BJ (cell line): ENCODE results near the gene TMEM240. TPM values are rescaled to one million over a fixed set of nuclear protein-coding genes. Genes with fewer than 3 reads are reported as not detected.
"Not testable (repeated sequence)": the region's sequence is repeated elsewhere in the genome, so short reads cannot be mapped to it uniquely, and the experiment has no call there.

ENCODE experiments used
- CTCF ChIA-PET: fragments of 350-600 bp; formaldehyde crosslinking; extraction: SDS; loops from one replicate; lab custom pipeline; 2021; ENCODE audit warnings: antibody characterized with exemption, inconsistent platforms; lab: Yijun Ruan, JAX
- POLR2A ChIA-PET: fragments of 300-600 bp; sonication (Branson Sonifier 250); formaldehyde crosslinking; extraction: SDS; loops from one replicate; lab custom pipeline; 2021; ENCODE audit warnings: antibody characterized with exemption; lab: Charles Lee
- DNase-seq: peaks from one replicate; pipeline ENCODE4 v3.0.0-alpha.2; 2011; ENCODE audit warnings: low read depth
- H3K27me3 ChIP-seq: 2 replicates; pipeline ENCODE4 v1.6.0; 2011; ENCODE audit warnings: low read length; ENCODE audit not compliant: control insufficient read depth, insufficient read depth
- H3K36me3 ChIP-seq: 2 replicates; pipeline ENCODE4 v1.5.1; 2011; ENCODE audit warnings: low read length; ENCODE audit not compliant: control insufficient read depth, insufficient read depth
- H3K4me3 ChIP-seq: 2 replicates; pipeline ENCODE4 v1.5.1; 2011; ENCODE audit warnings: low read depth, mild to moderate bottlenecking, control low read depth, low read length
- CTCF ChIP-seq: IDR thresholded peaks from 2 replicates; pipeline ENCODE4 v1.5.1; 2011; ENCODE audit warnings: low read depth, mild to moderate bottlenecking, control low read depth, inconsistent platforms, low read length, moderate library complexity; ENCODE audit not compliant: insufficient read depth
- polyA plus RNA-seq: library from polyadenylated mRNA; depleted of rRNA; stranded (reverse); fragments of >200 nt; gene quantifications from 2 replicates; pipeline ENCODE4 v1.2.3, GENCODE V29; 2011

TMEM240 gene
- polyA plus RNA-seq, 1 experiment: 8.7 TPM

- H3K4me3 ChIP-seq, POLR2A ChIA-PET, H3K27me3 ChIP-seq, DNase-seq, H3K36me3 ChIP-seq: not testable (repeated sequence)
- TF ChIP-seq CTCF: peak; percentile 51
- CTCF ChIA-PET: interaction anchor here (0.6 to 1.7 kb wide), 10 partner anchors 11 to 384 kb away, joined by 3 to 4 read pairs (median 3); partner anchors contain the start of gene CCNL2
Measured at GRCh38 chr1:1504777-1505365, 35.6 kb downstream of the TMEM240 start.

- CTCF ChIA-PET, H3K36me3 ChIP-seq, H3K4me3 ChIP-seq, DNase-seq, POLR2A ChIA-PET, H3K27me3 ChIP-seq: not testable (repeated sequence)
Measured at GRCh38 chr1:1495461-1495975, 44.9 kb downstream of the TMEM240 start.

- peaks cover 13% of the 10 kb centered on the region for H3K36me3 ChIP-seq
- DNase-seq, POLR2A ChIA-PET, H3K27me3 ChIP-seq, H3K4me3 ChIP-seq: not testable (repeated sequence)
- CTCF ChIA-PET: interaction anchor here (1.5 kb wide), 1 partner anchor 10 kb away, joined by 3 read pairs; no protein-coding TSS in a partner anchor
Measured at GRCh38 chr1:1494311-1494710, 46.1 kb downstream of the TMEM240 start.

GRCh38 chr1:1491601-1492000 lies 48.8 kb downstream of the TMEM240 start:
- POLR2A ChIA-PET: no interaction called here
- no peak for DNase-seq
- Histone ChIP-seq H3K4me3 (no peak overlapping the region), H3K27me3 (no peaks in the 10 kb centered on the region), H3K36me3 (peaks cover 22% of the 10 kb centered on the region)
- CTCF ChIA-PET: interaction anchor here (1.0 kb wide), 1 partner anchor 8 kb away, joined by 4 read pairs; no protein-coding TSS in a partner anchor
- no peak for TF ChIP-seq CTCF

GRCh38 chr1:1490633-1491230 lies 49.7 kb downstream of the TMEM240 start:
- no peak for DNase-seq
- Histone ChIP-seq H3K27me3 (no peaks in the 10 kb centered on the region), H3K36me3 (peaks cover 22% of the 10 kb centered on the region), H3K4me3 (no peak overlapping the region)
- CTCF ChIA-PET: interaction anchor here (0.8 kb wide), 1 partner anchor 14 kb away, joined by 3 read pairs; no protein-coding TSS in a partner anchor
- no peak for TF ChIP-seq CTCF
- POLR2A ChIA-PET: no interaction called here

- ChIA-PET CTCF (interaction anchor here (0.8 kb wide), 1 partner anchor 15 kb away, joined by 3 read pairs; no protein-coding TSS in a partner anchor), POLR2A (no interaction called here)
- no peak for TF ChIP-seq CTCF
- no peaks in the 10 kb centered on the region for H3K27me3 ChIP-seq
- H3K36me3 ChIP-seq: peaks cover 19% of the 10 kb centered on the region
- DNase-seq: no peak
- H3K4me3 ChIP-seq: no peak overlapping the region
Measured at GRCh38 chr1:1489861-1490260, 50.6 kb downstream of the TMEM240 start.
